GM06990 (cell line): Measurements from ENCODE around the gene COMMD10.
A peak's percentile ranks its signal among the peaks of the same experiment; 100 is the strongest.

Experiments used
- DNase-seq: peaks from one replicate; pipeline ENCODE4 v3.0.0-alpha.2; 2011; ENCODE audit not compliant: insufficient read length; ENCODE audit errors: extremely low read depth
- H3K27me3 ChIP-seq: replicated peaks from 2 replicates; pipeline ENCODE4 v1.6.0; 2011; ENCODE audit warnings: low read length; ENCODE audit not compliant: control insufficient read depth, insufficient read depth
- H3K36me3 ChIP-seq: 2 replicates; pipeline ENCODE4 v1.5.1; 2011; ENCODE audit warnings: low read length; ENCODE audit not compliant: control insufficient read depth, insufficient read depth
- H3K4me3 ChIP-seq: replicated peaks from 2 replicates; pipeline ENCODE4 v1.5.1; 2011; ENCODE audit warnings: low read depth, mild to moderate bottlenecking, control low read depth, low read length
- TF ChIP-seq, protein P1 (sequence below): IDR thresholded peaks from 2 replicates; pipeline ENCODE4 v1.5.1; 2011; ENCODE audit warnings: low read length, control low read depth, mild to moderate bottlenecking, inconsistent platforms; ENCODE audit not compliant: insufficient read depth, poor library complexity, severe bottlenecking

Gene COMMD10

DNA sequence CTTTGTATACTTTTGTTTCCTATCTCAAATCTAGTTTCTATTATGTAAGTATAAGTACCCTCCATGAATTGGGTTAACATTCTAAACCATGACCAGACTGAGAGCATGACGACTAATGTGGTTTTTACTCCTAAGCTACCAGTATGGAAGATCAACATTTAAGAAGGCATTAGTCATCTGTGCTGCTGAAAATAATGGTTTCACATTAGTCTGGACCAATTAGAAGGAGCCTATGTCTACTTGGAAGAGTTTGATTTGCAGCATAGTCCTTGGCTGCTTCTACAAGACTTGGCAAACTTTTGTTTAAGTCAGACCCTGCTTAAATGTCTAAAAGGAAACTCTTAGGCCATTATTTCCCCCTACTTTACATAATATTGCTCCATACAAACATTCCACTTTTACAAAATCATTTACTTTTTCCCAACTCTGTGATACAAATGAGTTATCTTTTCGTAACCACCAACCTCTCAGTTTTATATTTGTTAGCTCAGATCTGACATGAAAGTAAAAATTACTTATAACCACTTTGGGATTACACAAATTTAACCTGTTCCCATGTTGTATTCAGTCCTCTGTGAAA, 186.7 kb downstream of the COMMD10 start:
- TF ChIP-seq, protein P1, sequence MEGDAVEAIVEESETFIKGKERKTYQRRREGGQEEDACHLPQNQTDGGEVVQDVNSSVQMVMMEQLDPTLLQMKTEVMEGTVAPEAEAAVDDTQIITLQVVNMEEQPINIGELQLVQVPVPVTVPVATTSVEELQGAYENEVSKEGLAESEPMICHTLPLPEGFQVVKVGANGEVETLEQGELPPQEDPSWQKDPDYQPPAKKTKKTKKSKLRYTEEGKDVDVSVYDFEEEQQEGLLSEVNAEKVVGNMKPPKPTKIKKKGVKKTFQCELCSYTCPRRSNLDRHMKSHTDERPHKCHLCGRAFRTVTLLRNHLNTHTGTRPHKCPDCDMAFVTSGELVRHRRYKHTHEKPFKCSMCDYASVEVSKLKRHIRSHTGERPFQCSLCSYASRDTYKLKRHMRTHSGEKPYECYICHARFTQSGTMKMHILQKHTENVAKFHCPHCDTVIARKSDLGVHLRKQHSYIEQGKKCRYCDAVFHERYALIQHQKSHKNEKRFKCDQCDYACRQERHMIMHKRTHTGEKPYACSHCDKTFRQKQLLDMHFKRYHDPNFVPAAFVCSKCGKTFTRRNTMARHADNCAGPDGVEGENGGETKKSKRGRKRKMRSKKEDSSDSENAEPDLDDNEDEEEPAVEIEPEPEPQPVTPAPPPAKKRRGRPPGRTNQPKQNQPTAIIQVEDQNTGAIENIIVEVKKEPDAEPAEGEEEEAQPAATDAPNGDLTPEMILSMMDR = no peak
- H3K36me3 ChIP-seq = no peaks in the 10 kb centered on the region
- no peak overlapping the region for H3K4me3 ChIP-seq
- DNase-seq = no peak
- H3K27me3 ChIP-seq = no peaks in the 10 kb centered on the region

DNA sequence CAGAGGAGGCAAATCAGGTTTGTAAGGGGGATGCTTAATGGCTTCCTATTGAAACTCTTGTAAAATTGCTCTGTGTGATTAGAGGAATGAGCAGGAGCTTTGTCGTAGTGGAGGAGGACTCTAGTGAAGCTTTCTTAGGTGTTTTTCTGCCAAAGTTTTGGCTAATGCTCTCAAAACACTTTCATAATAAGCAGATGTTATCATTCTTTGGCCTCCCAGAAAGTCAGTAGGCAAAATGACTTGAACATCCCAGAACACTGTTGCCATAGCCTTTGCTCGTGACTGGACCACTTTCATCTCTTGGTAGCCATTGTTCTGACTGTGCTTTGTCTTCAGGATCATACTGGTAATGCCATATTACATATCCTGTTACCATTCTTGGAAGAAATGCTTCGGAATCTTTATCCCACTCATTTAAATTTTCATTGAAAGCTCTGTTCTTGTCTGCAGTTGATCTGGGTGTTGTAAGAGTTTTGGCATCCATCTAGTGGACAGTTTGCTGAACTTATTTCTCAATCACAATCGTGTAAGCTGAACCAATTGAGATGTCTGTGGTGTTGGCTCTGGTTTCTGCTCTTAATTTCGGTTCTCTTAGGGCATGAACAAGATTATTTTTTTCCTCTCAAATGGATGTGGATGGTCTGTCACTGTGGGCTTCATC, 187.6 kb downstream of the COMMD10 start:
- H3K4me3 ChIP-seq = no peak overlapping the region
- H3K36me3 ChIP-seq = no peaks in the 10 kb centered on the region
- DNase-seq = no peak
- H3K27me3 ChIP-seq = no peaks in the 10 kb centered on the region
- TF ChIP-seq, protein P1 = peak; percentile 4

- peak; percentile 26 for DNase-seq
- Histone ChIP-seq H3K4me3 (no peak overlapping the region), H3K36me3 (no peaks in the 10 kb centered on the region), H3K27me3 (no peaks in the 10 kb centered on the region)
- TF ChIP-seq, protein P1 = no peak
Observed at GRCh38 chr5:116273448-116274242, 188.8 kb downstream of the COMMD10 start.

GRCh38 chr5:116274251-116274650, 189.4 kb downstream of the COMMD10 start:
- no peak for DNase-seq
- TF ChIP-seq, protein P1 = no peak
- Histone ChIP-seq H3K36me3 (no peaks in the 10 kb centered on the region), H3K4me3 (no peak overlapping the region), H3K27me3 (no peaks in the 10 kb centered on the region)

- no peak overlapping the region for H3K4me3 ChIP-seq
- no peaks in the 10 kb centered on the region for H3K36me3 ChIP-seq
- H3K27me3 ChIP-seq = no peaks in the 10 kb centered on the region
- DNase-seq = no peak
- TF ChIP-seq, protein P1 = no peak
Observed at GRCh38 chr5:116275282-116275681, 190.5 kb downstream of the COMMD10 start.
